SW 1271 (cell line): Measurements from ENCODE around the gene FCN3.

Experiments
- DNase-seq, 2 experiments: peaks; one replicate each; lab custom pipeline; 2025; lab: John Stamatoyannopoulos, UW

The FCN3 gene

GRCh38 chr1:27341525-27342252, 32.9 kb downstream of the FCN3 start, which contains the start of gene SYTL1:
Gene SYTL1 (plus strand): TSS chr1:27342022. CDS start chr1:27345335, 3,313 bp downstream.
- no peak for DNase-seq

GRCh38 chr1:27339213-27339612, 35.4 kb downstream of the FCN3 start:
- DNase-seq: no peak

- no peak for DNase-seq
Measured at GRCh38 chr1:27338751-27339150, 35.9 kb downstream of the FCN3 start.

GRCh38 chr1:27336756-27337155, 37.9 kb downstream of the FCN3 start:
- DNase-seq: no peak

- no peak for DNase-seq
Measured at GRCh38 chr1:27335506-27336422, 38.9 kb downstream of the FCN3 start.

- no peak for DNase-seq
Measured at GRCh38 chr1:27333717-27334279, 40.8 kb downstream of the FCN3 start.

GRCh38 chr1:27332536-27333281, 41.9 kb downstream of the FCN3 start:
- DNase-seq: peak in 1 of 2 experiments; percentile 4

GRCh38 chr1:27331922-27332321, 42.7 kb downstream of the FCN3 start:
- no peak for DNase-seq

- no peak for DNase-seq
Measured at GRCh38 chr1:27331426-27331825, 43.2 kb downstream of the FCN3 start.

- no peak for DNase-seq
Measured at GRCh38 chr1:27330786-27331185, 43.8 kb downstream of the FCN3 start.

- DNase-seq: no peak
Measured at GRCh38 chr1:27327964-27328363, 46.7 kb downstream of the FCN3 start.

GRCh38 chr1:27325286-27325685, 49.3 kb downstream of the FCN3 start:
- no peak for DNase-seq

GRCh38 chr1:27322569-27323240, 51.9 kb downstream of the FCN3 start:
- no peak for DNase-seq

GRCh38 chr1:27321813-27322568, 52.6 kb downstream of the FCN3 start, which contains the start of gene TMEM222:
Gene TMEM222 (plus strand): TSS chr1:27322163. CDS start chr1:27322198, 35 bp downstream.
- peak; percentile 78 to 90 for DNase-seq
